HG02571 (cell line): ENCODE measurements around the gene PIK3CD.

Source experiments
- ATAC-seq: cut with Tn5 transposase; IDR thresholded peaks from one replicate; pipeline ENCODE4 v1.9.1; 2021; ENCODE audit warnings: mild to moderate bottlenecking, moderate library complexity; ENCODE audit not compliant: unreplicated experiment

Gene PIK3CD

GRCh38 chr1:9716404-9717192 lies 65.1 kb downstream of the PIK3CD start:
- no peak for ATAC-seq

- no peak for ATAC-seq
Measured at GRCh38 chr1:9717193-9718005, 65.9 kb downstream of the PIK3CD start.

GRCh38 chr1:9718006-9718680 lies 66.6 kb downstream of the PIK3CD start:
- ATAC-seq: no peak

GRCh38 chr1:9719978-9720722 lies 68.6 kb downstream of the PIK3CD start:
- no peak for ATAC-seq

- no peak for ATAC-seq
Measured at GRCh38 chr1:9720785-9721605, 69.5 kb downstream of the PIK3CD start.

GRCh38 chr1:9721606-9722377 lies 70.3 kb downstream of the PIK3CD start:
- no peak for ATAC-seq

- no peak for ATAC-seq
Measured at GRCh38 chr1:9722378-9722749, 70.8 kb downstream of the PIK3CD start.

GRCh38 chr1:9723068-9723805 lies 71.7 kb downstream of the PIK3CD start:
- ATAC-seq: no peak

GRCh38 chr1:9723926-9724325 lies 72.4 kb downstream of the PIK3CD start:
- ATAC-seq: no peak

GRCh38 chr1:9724706-9725476 lies 73.4 kb downstream of the PIK3CD start:
- ATAC-seq: no peak

- no peak for ATAC-seq
Measured at GRCh38 chr1:9726406-9726805, 74.9 kb downstream of the PIK3CD start.

- no peak for ATAC-seq
Measured at GRCh38 chr1:9726905-9727595, 75.5 kb downstream of the PIK3CD start.

- ATAC-seq: no peak
Measured at GRCh38 chr1:9728451-9729295, 77.1 kb downstream of the PIK3CD start.

GRCh38 chr1:9729523-9729922 lies 78.0 kb downstream of the PIK3CD start:
- no peak for ATAC-seq

GRCh38 chr1:9730096-9730901 lies 78.8 kb downstream of the PIK3CD start:
- no peak for ATAC-seq
